NCI-H128 (cell line): Measurements from ENCODE around the gene RTKN.
"Not testable (repeated sequence)": the region's sequence is repeated elsewhere in the genome, so short reads cannot be mapped to it uniquely, and the experiment has no call there.

Experiments used
- DNase-seq: peaks from one replicate; lab custom pipeline; 2025; ENCODE audit not compliant: unreplicated experiment; lab: John Stamatoyannopoulos, UW

Gene RTKN

GRCh38 chr2:74439373-74439772 is 2.4 kb downstream of the RTKN start:
- no peak for DNase-seq

GRCh38 chr2:74438248-74438647 is 3.5 kb downstream of the RTKN start:
- DNase-seq, result no peak

GRCh38 chr2:74436848-74437695 is 4.7 kb downstream of the RTKN start:
- DNase-seq, result no peak

- DNase-seq, result no peak
Observed at GRCh38 chr2:74436111-74436805, 5.5 kb downstream of the RTKN start.

GRCh38 chr2:74430502-74430901 is 11.2 kb downstream of the RTKN start:
- DNase-seq, result no peak

- DNase-seq, result no peak
Observed at GRCh38 chr2:74429487-74430451, 12.0 kb downstream of the RTKN start.

GRCh38 chr2:74428675-74429074 is 13.1 kb downstream of the RTKN start:
- DNase-seq, result no peak

- no peak for DNase-seq
Observed at GRCh38 chr2:74427551-74427950, 14.2 kb downstream of the RTKN start.

GRCh38 chr2:74426181-74426758 is 15.5 kb downstream of the RTKN start:
- no peak for DNase-seq

GRCh38 chr2:74425523-74425922 is 16.2 kb downstream of the RTKN start:
- no peak for DNase-seq

GRCh38 chr2:74424995-74425406 is 16.7 kb downstream of the RTKN start:
- DNase-seq, result no peak

- DNase-seq, result no peak
Observed at GRCh38 chr2:74424139-74424992, 17.4 kb downstream of the RTKN start.

- no peak for DNase-seq
Observed at GRCh38 chr2:74423231-74424095, 18.3 kb downstream of the RTKN start.

- DNase-seq, result peak; percentile 91
Observed at GRCh38 chr2:74421221-74421870, 20.4 kb downstream of the RTKN start, which contains the start of the genes C2orf81 and WDR54. C2orf81 (minus strand) TSS chr2:74421619; CDS start chr2:74421560, 59 bp downstream. WDR54 (plus strand) TSS chr2:74421730; CDS start chr2:74422154, 424 bp downstream.

- not testable (repeated sequence) for DNase-seq
Observed at GRCh38 chr2:74420443-74421103, 21.2 kb downstream of the RTKN start.

- DNase-seq, result no peak
Observed at GRCh38 chr2:74420006-74420405, 21.7 kb downstream of the RTKN start.

GRCh38 chr2:74419345-74419744 is 22.4 kb downstream of the RTKN start:
- no peak for DNase-seq

GRCh38 chr2:74418312-74418711 is 23.4 kb downstream of the RTKN start:
- DNase-seq, result no peak
